ENCODE results near the gene RBM18. TPM values are rescaled to one million over a fixed set of nuclear protein-coding genes. Genes with fewer than 3 reads are reported as not detected.

Gene RBM18
- total RNA-seq, 1 donor from 2014 or later, result 12.9 TPM

DNA sequence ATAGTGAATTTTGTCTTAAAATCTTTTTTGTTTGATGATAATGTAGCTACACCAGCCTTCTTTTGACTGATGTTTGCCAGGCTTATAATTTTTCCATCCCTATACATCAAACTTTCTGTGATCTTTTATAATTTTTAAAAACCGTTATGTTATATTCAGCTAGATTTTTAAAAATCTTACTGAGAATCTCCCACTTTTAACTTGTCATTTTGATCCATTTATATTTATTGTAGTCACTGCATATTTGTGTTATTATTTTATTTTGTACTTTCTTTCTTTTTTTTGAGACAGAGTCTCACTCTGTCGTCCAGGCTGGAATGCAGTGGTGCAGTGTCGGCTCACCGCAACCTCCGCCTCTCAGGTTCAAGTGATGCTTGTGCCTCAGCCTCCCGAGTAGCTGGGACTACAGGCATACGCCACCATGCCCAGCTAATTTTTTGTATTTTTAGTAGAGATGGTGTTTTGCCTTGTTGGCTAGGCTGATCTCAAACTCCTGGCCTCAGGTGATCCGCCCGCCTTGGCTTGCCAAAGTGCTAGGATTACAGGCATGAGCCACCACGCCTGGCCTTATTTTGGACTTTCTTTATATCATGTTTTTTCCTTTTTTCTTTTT lies 12.8 kb upstream of the RBM18 start:
- Histone ChIP-seq H3K4me3 (no peak overlapping the region), H3K27ac (no peak overlapping the region), H3K4me2 (no peak overlapping the region), H3K27me3 (no peaks in the 10 kb centered on the region), H3F3A (ENCODE audit: low read depth) (no peaks in the 10 kb centered on the region), H2AFZ (replicated peaks) (no peak overlapping the region), H4K20me1 (ENCODE audit: low read depth) (no peaks in the 10 kb centered on the region), H3K79me2 (ENCODE audit: low read depth) (peaks cover 37% of the 10 kb centered on the region), H3K9ac (no peak overlapping the region), H3K36me3 (no peaks in the 10 kb centered on the region), H3K9me3 (ENCODE audit: low read depth) (peaks cover 3% of the 10 kb centered on the region), H3K4me1 (no peaks in the 10 kb centered on the region)
- Mint-ChIP-seq H3K4me1 (peaks cover 3% of the 10 kb centered on the region), H3K9me3 (peaks cover 26% of the 10 kb centered on the region), H3K27ac (no peak overlapping the region), H3K36me3 (peaks cover 44% of the 10 kb centered on the region), H3K4me3 (no peak overlapping the region), H3K27me3 (ENCODE audit: insufficient read depth, low read depth) (no peaks in the 10 kb centered on the region)
- no peak for DNase-seq (ENCODE audit: low spot score)
- no peak for TF ChIP-seq EZH2 (IDR thresholded peaks at IDR 0.05)
- TF ChIP-seq EZH2phosphoT487 (IDR thresholded peaks at IDR 0.05), result no peak
- no peak for TF ChIP-seq CTCF (IDR thresholded peaks at IDR 0.05)

DNA sequence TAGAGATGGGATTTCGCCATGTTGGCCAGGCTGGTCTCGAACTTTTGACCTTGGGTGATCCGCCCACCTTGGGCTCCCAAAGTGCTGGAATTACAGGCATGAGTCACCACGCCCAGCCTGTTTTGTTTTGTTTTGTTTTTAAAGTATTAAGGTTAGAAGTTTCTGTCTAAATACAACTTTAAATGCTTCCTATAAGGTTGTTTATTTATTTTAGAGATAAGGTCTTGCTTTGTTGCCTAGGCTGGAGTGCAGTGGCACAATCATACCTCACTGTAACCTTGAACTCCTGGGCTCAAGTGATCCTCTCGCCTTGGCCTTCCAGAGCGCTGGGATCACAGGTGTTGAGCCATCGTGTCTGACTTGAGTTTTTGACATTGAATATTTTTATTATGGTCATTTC lies 11.5 kb upstream of the RBM18 start:
- Histone ChIP-seq H3K27ac (no peak overlapping the region), H3F3A (ENCODE audit: low read depth) (no peaks in the 10 kb centered on the region), H2AFZ (replicated peaks) (no peak overlapping the region), H3K9me3 (ENCODE audit: low read depth) (peaks cover 3% of the 10 kb centered on the region), H3K4me3 (no peak overlapping the region), H3K27me3 (no peaks in the 10 kb centered on the region), H3K9ac (no peak overlapping the region), H3K4me2 (no peak overlapping the region), H3K36me3 (no peaks in the 10 kb centered on the region), H3K79me2 (ENCODE audit: low read depth) (peaks cover 37% of the 10 kb centered on the region), H4K20me1 (ENCODE audit: low read depth) (no peaks in the 10 kb centered on the region), H3K4me1 (no peaks in the 10 kb centered on the region)
- peaks cover 44% of the 10 kb centered on the region for H3K36me3 Mint-ChIP-seq
- H3K4me1 Mint-ChIP-seq, result no peaks in the 10 kb centered on the region
- H3K27ac Mint-ChIP-seq, result no peak overlapping the region
- H3K4me3 Mint-ChIP-seq, result no peak overlapping the region
- H3K27me3 Mint-ChIP-seq (ENCODE audit: insufficient read depth, low read depth), result no peaks in the 10 kb centered on the region
- no peak for DNase-seq (ENCODE audit: low spot score)
- TF ChIP-seq EZH2phosphoT487 (IDR thresholded peaks at IDR 0.05) (no peak), EZH2 (IDR thresholded peaks at IDR 0.05) (no peak), CTCF (IDR thresholded peaks at IDR 0.05) (no peak)
- H3K9me3 Mint-ChIP-seq, result peaks cover 26% of the 10 kb centered on the region

DNA sequence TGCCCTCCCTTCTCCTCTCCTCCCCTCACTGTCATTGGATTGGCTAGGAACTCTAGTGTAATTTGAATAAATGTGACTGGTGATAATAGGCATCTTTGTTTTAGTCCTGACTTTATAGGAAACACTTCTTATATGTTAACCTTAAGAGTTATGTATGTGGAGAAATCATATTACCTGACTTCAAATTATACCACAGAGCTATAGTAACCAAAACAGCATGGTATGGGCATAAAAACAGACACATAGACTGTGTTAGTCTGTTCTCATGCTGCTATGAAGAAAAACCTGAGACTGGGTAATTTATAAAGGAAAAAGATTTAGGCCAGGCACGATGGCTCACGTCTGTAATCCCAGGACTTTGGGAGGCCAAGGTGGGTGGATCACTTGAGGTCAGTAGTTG lies 9.4 kb upstream of the RBM18 start:
- TF ChIP-seq EZH2 (IDR thresholded peaks at IDR 0.05) (no peak), CTCF (IDR thresholded peaks at IDR 0.05) (no peak), EZH2phosphoT487 (IDR thresholded peaks at IDR 0.05) (no peak)
- H3K27ac Mint-ChIP-seq, result no peak overlapping the region
- peaks cover 44% of the 10 kb centered on the region for H3K36me3 Mint-ChIP-seq
- H3K4me1 ChIP-seq, result no peaks in the 10 kb centered on the region
- H3K9me3 ChIP-seq (ENCODE audit: low read depth), result peaks cover 3% of the 10 kb centered on the region
- no peaks in the 10 kb centered on the region for H4K20me1 ChIP-seq (ENCODE audit: low read depth)
- no peak overlapping the region for H2AFZ ChIP-seq (replicated peaks)
- no peaks in the 10 kb centered on the region for H3K36me3 ChIP-seq
- no peaks in the 10 kb centered on the region for H3F3A ChIP-seq (ENCODE audit: low read depth)
- DNase-seq (ENCODE audit: low spot score), result no peak
- H3K27me3 ChIP-seq, result no peaks in the 10 kb centered on the region
- H3K4me3 ChIP-seq, result no peak overlapping the region
- H3K4me1 Mint-ChIP-seq, result no peaks in the 10 kb centered on the region
- H3K27ac ChIP-seq, result no peak overlapping the region
- no peak overlapping the region for H3K4me3 Mint-ChIP-seq
- H3K9ac ChIP-seq, result no peak overlapping the region
- H3K27me3 Mint-ChIP-seq (ENCODE audit: insufficient read depth, low read depth), result no peaks in the 10 kb centered on the region
- H3K79me2 ChIP-seq (ENCODE audit: low read depth), result peaks cover 37% of the 10 kb centered on the region
- peaks cover 26% of the 10 kb centered on the region for H3K9me3 Mint-ChIP-seq
- no peak overlapping the region for H3K4me2 ChIP-seq
